KBM-7 (cell line): ENCODE measurements around the gene AGFG2.
A peak's percentile ranks its signal among the peaks of the same experiment; 100 is the strongest.

Experiments
- DNase-seq: peaks from one replicate; pipeline ENCODE4 v3.0.0-alpha.2; 2015
- in situ Hi-C: fragments of 300-500 bp; cut with MboI; formaldehyde crosslinking; loops from 2 replicates; pipeline ENCODE4 v1.14.3; 2020; ENCODE audit warnings: low sequenced_read_pairs, low pct_unique_long_range_greater_than_20kb, mixed read lengths

Gene AGFG2

GRCh38 chr7:100567031-100567730, 28.2 kb downstream of the AGFG2 start:
- in situ Hi-C loops: no loop called here
- no peak for DNase-seq

- no peak for DNase-seq
- in situ Hi-C loops: no loop called here
Measured at GRCh38 chr7:100567751-100568175, 28.8 kb downstream of the AGFG2 start.

- in situ Hi-C loops: no loop called here
- DNase-seq: no peak
Measured at GRCh38 chr7:100568176-100568895, 29.3 kb downstream of the AGFG2 start.

GRCh38 chr7:100568896-100569844, 30.2 kb downstream of the AGFG2 start:
- in situ Hi-C loops: no loop called here
- peak; percentile 42 for DNase-seq

GRCh38 chr7:100570954-100571828, 32.2 kb downstream of the AGFG2 start:
- in situ Hi-C loops: no loop called here
- no peak for DNase-seq

- in situ Hi-C loops: no loop called here
- DNase-seq: no peak
Measured at GRCh38 chr7:100571829-100572116, 32.8 kb downstream of the AGFG2 start.

- in situ Hi-C loops: no loop called here
- DNase-seq: no peak
Measured at GRCh38 chr7:100572281-100572948, 33.4 kb downstream of the AGFG2 start.

GRCh38 chr7:100572949-100573675, 34.1 kb downstream of the AGFG2 start:
- in situ Hi-C loops: no loop called here
- no peak for DNase-seq

GRCh38 chr7:100573691-100574361, 34.8 kb downstream of the AGFG2 start, which contains the start of gene SAP25:
Gene SAP25 (minus strand): TSS chr7:100573900. CDS start chr7:100573742, 158 bp downstream.
- in situ Hi-C loops: no loop called here

GRCh38 chr7:100574362-100575205, 35.6 kb downstream of the AGFG2 start:
- in situ Hi-C loops: no loop called here
- DNase-seq: no peak

More at GRCh38 chr7:100573691-100574361, 34.8 kb downstream of the AGFG2 start, which contains the start of gene SAP25:
- no peak for DNase-seq

- no peak for DNase-seq
- in situ Hi-C loops: no loop called here
Measured at GRCh38 chr7:100575206-100575631, 36.2 kb downstream of the AGFG2 start.

- in situ Hi-C loops: no loop called here
- no peak for DNase-seq
Measured at GRCh38 chr7:100575746-100576383, 36.9 kb downstream of the AGFG2 start.

- in situ Hi-C loops: no loop called here
- DNase-seq: no peak
Measured at GRCh38 chr7:100576384-100576993, 37.5 kb downstream of the AGFG2 start.

- in situ Hi-C loops: no loop called here
- no peak for DNase-seq
Measured at GRCh38 chr7:100577103-100577502, 38.1 kb downstream of the AGFG2 start.

- no peak for DNase-seq
- in situ Hi-C loops: no loop called here
Measured at GRCh38 chr7:100577507-100577906, 38.5 kb downstream of the AGFG2 start.
